Measurements from ENCODE around the gene MTX3. TPM values are rescaled to one million over a fixed set of nuclear protein-coding genes. Genes with fewer than 3 reads are reported as not detected.

The MTX3 gene
- total and polyA plus RNA-seq, 2 donors (not counting 3 experiments of a cell fraction or from before 2014, with no cell fraction given), result 2.9 to 8.3 TPM

- DNase-seq (ENCODE audit: low read depth, low spot score) (no peak), FAIRE-seq (no peak)
- no peaks in the 10 kb centered on the region for H3K4me1 ChIP-seq (ENCODE audit: control insufficient read depth, extremely low read depth, insufficient read depth, low read length)
- dilution Hi-C loops (cut with MboI; ENCODE audit: extremely low pct_ligation_motif_present, low sequenced_read_pairs) (no loop called here), intact Hi-C loops (cut with micrococcal nuclease) (no loop called here)
- BruUV-seq (replicated peaks), result no TSS peak
- ChIA-PET CTCF (interaction anchor here (1.0 kb wide), 1 partner anchor 121 kb away, joined by 3 read pairs; no protein-coding TSS in a partner anchor), POLR2A (no interaction called here)
- H3K79me2 ChIP-seq (ENCODE audit: control insufficient read depth, insufficient read depth, low read length), result no peaks in the 10 kb centered on the region
- H3K36me3 ChIP-seq (ENCODE audit: control insufficient read depth in 2 of 2, extremely low read depth in 1 of 2, insufficient read depth in 2 of 2, low read length in 2 of 2), result no peaks in the 10 kb centered on the region
- H3K4me2 ChIP-seq (ENCODE audit: insufficient read depth, low read length), result no peak overlapping the region
- peaks cover 1 to 3% of the 10 kb centered on the region in 2 experiments for H3K27me3 ChIP-seq (ENCODE audit: control insufficient read depth in 2 of 2, insufficient read depth in 2 of 2, low read length in 2 of 2)
- no peaks in the 10 kb centered on the region for H3K9me3 ChIP-seq (replicated peaks; ENCODE audit: control insufficient read depth, insufficient read depth, low read length)
- no peaks in the 10 kb centered on the region for H3K9me1 ChIP-seq (replicated peaks; ENCODE audit: control insufficient read depth, extremely low read depth, insufficient read depth, low read length)
- no peaks in the 10 kb centered on the region for H4K20me1 ChIP-seq (replicated peaks; ENCODE audit: control insufficient read depth, extremely low read depth, insufficient read depth, low read length)
- no peak overlapping the region for H3K27ac ChIP-seq (ENCODE audit: insufficient read depth, low read depth, low read length)
- H3K4me3 ChIP-seq (replicated peaks in 1 of 3; ENCODE audit: insufficient read depth in 1 of 3, low read depth in 1 of 3, low read length in 3 of 3), result no peak overlapping the region
- H2AFZ ChIP-seq (ENCODE audit: low read depth, low read length), result no peak overlapping the region
- no peak for TF ChIP-seq JUN (IDR thresholded peaks at IDR 0.05; ENCODE audit: borderline replicate concordance, insufficient read depth, insufficient read length, low read depth)
- TF ChIP-seq POLR2AphosphoS5 (IDR thresholded peaks at IDR 0.05; ENCODE audit: insufficient read depth, low read depth, low read length), result no peak
- TF ChIP-seq FOS (IDR thresholded peaks at IDR 0.05; ENCODE audit: borderline replicate concordance, insufficient read depth, low read length), result no peak
- TF ChIP-seq EZH2 (IDR thresholded peaks at IDR 0.05; ENCODE audit: borderline replicate concordance, low read depth, low read length, severe bottlenecking), result no peak
- H3K9ac ChIP-seq (replicated peaks; ENCODE audit: extremely low read depth, insufficient read depth, low read length), result no peak overlapping the region
Observed at GRCh38 chr5:79999722-80000121, 8.7 kb upstream of the MTX3 start.

- Histone ChIP-seq H4K20me1 (replicated peaks; ENCODE audit: control insufficient read depth, extremely low read depth, insufficient read depth, low read length) (no peaks in the 10 kb centered on the region), H3K27me3 (ENCODE audit: control insufficient read depth in 2 of 2, insufficient read depth in 2 of 2, low read length in 2 of 2) (peaks cover 1 to 2% of the 10 kb centered on the region in 2 experiments), H3K27ac (ENCODE audit: insufficient read depth, low read depth, low read length) (no peak overlapping the region), H2AFZ (ENCODE audit: low read depth, low read length) (no peak overlapping the region), H3K79me2 (ENCODE audit: control insufficient read depth, insufficient read depth, low read length) (no peaks in the 10 kb centered on the region), H3K9ac (replicated peaks; ENCODE audit: extremely low read depth, insufficient read depth, low read length) (no peak overlapping the region), H3K9me1 (replicated peaks; ENCODE audit: control insufficient read depth, extremely low read depth, insufficient read depth, low read length) (no peaks in the 10 kb centered on the region), H3K4me2 (ENCODE audit: insufficient read depth, low read length) (no peak overlapping the region), H3K4me1 (ENCODE audit: control insufficient read depth, extremely low read depth, insufficient read depth, low read length) (peaks cover 13% of the 10 kb centered on the region), H3K36me3 (ENCODE audit: control insufficient read depth in 2 of 2, extremely low read depth in 1 of 2, insufficient read depth in 2 of 2, low read length in 2 of 2) (no peaks in the 10 kb centered on the region), H3K9me3 (replicated peaks; ENCODE audit: control insufficient read depth, insufficient read depth, low read length) (no peaks in the 10 kb centered on the region), H3K4me3 (replicated peaks in 1 of 3; ENCODE audit: insufficient read depth in 1 of 3, low read depth in 1 of 3, low read length in 3 of 3) (no peak overlapping the region)
- dilution Hi-C loops (cut with MboI; ENCODE audit: extremely low pct_ligation_motif_present, low sequenced_read_pairs), result no loop called here
- ChIA-PET POLR2A (interaction anchor here (0.6 kb wide), 1 partner anchor 402 kb away, joined by 3 read pairs; no protein-coding TSS in a partner anchor), CTCF (interaction anchor here (1.7 kb wide), 1 partner anchor 7 kb away, joined by 4 read pairs; no protein-coding TSS in a partner anchor)
- no TSS peak for BruUV-seq (replicated peaks)
- intact Hi-C loops (cut with micrococcal nuclease), result loop anchor here (5.0 kb wide), 1 partner anchor 89 kb away; no protein-coding TSS in a partner anchor
- no peak for TF ChIP-seq MYC (IDR thresholded peaks at IDR 0.05; ENCODE audit: low read depth, low read length)
- TF ChIP-seq GATA2 (IDR thresholded peaks at IDR 0.05; ENCODE audit: insufficient read depth, insufficient read length, low read depth, low read length), result no peak
- TF ChIP-seq POLR2A (IDR thresholded peaks at IDR 0.05; ENCODE audit: low read depth, low read length), result no peak
- TF ChIP-seq MAX (IDR thresholded peaks at IDR 0.05; ENCODE audit: insufficient read depth, insufficient read length), result no peak
- TF ChIP-seq CTCF (IDR thresholded peaks at IDR 0.05; ENCODE audit: extremely low read depth in 1 of 2, insufficient read depth in 1 of 2, low read depth in 1 of 2, low read length in 2 of 2), result no peak
- no peak for TF ChIP-seq POLR2AphosphoS5 (IDR thresholded peaks at IDR 0.05; ENCODE audit: insufficient read depth, low read depth, low read length)
- no peak for TF ChIP-seq JUN (IDR thresholded peaks at IDR 0.05; ENCODE audit: borderline replicate concordance, insufficient read depth, insufficient read length, low read depth)
- TF ChIP-seq EZH2 (IDR thresholded peaks at IDR 0.05; ENCODE audit: borderline replicate concordance, low read depth, low read length, severe bottlenecking), result no peak
- TF ChIP-seq FOS (IDR thresholded peaks at IDR 0.05; ENCODE audit: borderline replicate concordance, insufficient read depth, low read length), result no peak
- DNase-seq (ENCODE audit: low read depth, low spot score), result no peak
- FAIRE-seq, result peak; percentile 8
Observed at GRCh38 chr5:79992891-79993657, 2.0 kb upstream of the MTX3 start.
